Fibroblast of pulmonary artery (primary cell): ENCODE results near the gene STXBP4.

Source experiments
- DNase-seq: peaks from one replicate; pipeline ENCODE4 v3.0.0-alpha.2; 2010; ENCODE audit warnings: low read depth
- H3K4me3 ChIP-seq: replicated peaks from 2 replicates; pipeline ENCODE4 v1.5.1; 2011; ENCODE audit warnings: low read depth, mild to moderate bottlenecking, control low read depth, low read length, moderate library complexity
- TF ChIP-seq, protein P1 (sequence below): IDR thresholded peaks from 2 replicates; pipeline ENCODE4 v1.5.1; 2011; ENCODE audit warnings: mild to moderate bottlenecking, control low read depth, low read length, inconsistent platforms; ENCODE audit errors: missing control alignments

The STXBP4 gene

DNA sequence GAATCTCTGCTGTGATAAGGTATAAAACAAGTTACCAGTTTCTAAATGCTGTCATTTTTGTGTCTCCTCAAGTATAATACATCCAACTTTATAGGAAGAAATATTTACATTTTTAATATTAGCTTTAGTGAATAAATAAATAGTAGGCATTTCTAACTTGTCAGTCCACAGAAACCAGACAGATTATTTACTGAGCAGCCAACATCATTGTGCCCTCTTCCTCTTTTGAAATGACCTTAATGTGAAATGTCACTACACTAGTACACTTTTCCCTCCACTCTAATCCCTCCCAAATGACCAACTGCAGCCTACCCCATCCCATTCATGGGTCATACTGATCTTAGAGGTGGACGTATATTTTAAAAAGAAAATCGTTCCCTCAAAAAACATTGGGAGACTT lies 9.2 kb downstream of the STXBP4 start:
- no peak overlapping the region for H3K4me3 ChIP-seq
- DNase-seq = no peak
- TF ChIP-seq, protein P1, sequence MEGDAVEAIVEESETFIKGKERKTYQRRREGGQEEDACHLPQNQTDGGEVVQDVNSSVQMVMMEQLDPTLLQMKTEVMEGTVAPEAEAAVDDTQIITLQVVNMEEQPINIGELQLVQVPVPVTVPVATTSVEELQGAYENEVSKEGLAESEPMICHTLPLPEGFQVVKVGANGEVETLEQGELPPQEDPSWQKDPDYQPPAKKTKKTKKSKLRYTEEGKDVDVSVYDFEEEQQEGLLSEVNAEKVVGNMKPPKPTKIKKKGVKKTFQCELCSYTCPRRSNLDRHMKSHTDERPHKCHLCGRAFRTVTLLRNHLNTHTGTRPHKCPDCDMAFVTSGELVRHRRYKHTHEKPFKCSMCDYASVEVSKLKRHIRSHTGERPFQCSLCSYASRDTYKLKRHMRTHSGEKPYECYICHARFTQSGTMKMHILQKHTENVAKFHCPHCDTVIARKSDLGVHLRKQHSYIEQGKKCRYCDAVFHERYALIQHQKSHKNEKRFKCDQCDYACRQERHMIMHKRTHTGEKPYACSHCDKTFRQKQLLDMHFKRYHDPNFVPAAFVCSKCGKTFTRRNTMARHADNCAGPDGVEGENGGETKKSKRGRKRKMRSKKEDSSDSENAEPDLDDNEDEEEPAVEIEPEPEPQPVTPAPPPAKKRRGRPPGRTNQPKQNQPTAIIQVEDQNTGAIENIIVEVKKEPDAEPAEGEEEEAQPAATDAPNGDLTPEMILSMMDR = no peak

DNA sequence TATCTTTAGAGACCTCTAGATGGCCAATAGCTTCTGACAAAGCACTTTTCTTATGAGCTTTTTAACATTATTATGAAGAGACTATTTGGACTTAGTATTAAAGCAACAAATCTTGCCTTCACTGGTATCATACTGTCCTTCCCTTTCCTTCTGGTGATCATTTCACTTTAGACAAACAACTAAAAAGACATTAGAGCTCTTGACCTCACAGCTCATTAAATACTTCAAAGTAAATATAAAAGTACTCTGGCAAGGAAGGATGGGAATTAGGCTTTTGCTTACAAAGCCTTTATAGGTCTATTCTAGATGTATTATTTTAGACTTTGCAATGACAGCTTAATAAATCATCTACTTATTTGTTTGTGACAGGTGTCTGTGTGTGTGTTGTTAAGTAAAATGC lies 11.1 kb downstream of the STXBP4 start:
- TF ChIP-seq, protein P1 = no peak
- no peak overlapping the region for H3K4me3 ChIP-seq
- DNase-seq = no peak

DNA sequence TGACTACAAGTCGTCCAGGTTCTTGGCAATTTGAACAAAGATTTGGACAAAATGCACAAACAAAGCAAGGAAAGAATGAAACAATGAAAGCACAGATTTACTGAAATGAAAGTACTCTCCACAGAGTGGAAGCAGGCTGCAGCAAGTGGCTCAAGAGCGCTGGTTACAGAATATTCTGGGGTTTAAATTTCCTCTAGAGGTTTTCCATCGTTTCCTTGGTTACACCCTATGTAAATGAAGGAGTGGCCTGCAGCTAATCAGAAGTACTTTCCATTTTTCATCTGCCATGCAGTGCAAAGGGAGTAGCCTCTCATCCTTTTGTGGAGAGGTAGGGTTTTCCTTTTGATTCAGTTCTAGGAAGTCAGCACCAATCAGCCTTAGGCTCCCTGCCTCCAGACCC lies 11.8 kb downstream of the STXBP4 start:
- no peak overlapping the region for H3K4me3 ChIP-seq
- DNase-seq = no peak
- TF ChIP-seq, protein P1 = no peak

DNA sequence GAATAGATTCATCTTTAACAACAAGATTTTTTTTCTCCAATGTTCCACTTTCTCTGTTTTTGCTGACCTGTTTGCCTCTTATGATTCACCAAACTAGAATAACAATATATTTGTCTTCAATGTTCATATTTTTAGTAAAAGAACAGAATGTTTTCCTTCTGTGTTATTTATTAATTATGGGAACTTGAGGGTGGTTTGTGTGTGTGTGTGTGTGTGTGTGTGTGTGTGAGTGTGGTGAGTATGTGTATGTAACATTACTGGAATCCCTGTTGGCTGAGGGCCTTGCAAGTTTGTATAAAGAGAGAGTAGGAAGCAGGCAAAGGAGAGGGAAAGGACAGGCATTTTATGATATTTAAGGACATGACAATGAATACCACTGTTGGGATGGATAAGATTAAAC lies 13.8 kb downstream of the STXBP4 start:
- TF ChIP-seq, protein P1 = no peak
- no peak overlapping the region for H3K4me3 ChIP-seq
- DNase-seq = peak; percentile 84

DNA sequence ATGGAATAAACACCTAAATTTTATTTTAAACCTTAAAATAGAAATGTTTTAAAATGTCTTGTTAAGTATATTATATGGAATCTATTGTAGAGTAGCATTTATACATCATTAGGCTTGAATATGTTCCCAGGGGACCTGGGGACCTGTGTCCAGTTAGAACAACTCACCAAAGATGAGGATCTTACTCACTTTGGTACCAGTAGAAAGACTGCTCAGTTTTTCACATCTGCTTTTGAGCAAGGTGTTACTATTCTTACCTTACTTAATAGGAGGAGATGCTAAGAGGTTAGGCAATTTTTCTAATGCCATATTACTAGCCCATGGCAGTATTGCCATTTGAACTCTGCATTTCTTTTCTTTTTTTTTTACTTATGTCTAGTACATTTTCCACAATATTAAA lies 14.7 kb downstream of the STXBP4 start:
- no peak overlapping the region for H3K4me3 ChIP-seq
- no peak for DNase-seq
- TF ChIP-seq, protein P1 = no peak

DNA sequence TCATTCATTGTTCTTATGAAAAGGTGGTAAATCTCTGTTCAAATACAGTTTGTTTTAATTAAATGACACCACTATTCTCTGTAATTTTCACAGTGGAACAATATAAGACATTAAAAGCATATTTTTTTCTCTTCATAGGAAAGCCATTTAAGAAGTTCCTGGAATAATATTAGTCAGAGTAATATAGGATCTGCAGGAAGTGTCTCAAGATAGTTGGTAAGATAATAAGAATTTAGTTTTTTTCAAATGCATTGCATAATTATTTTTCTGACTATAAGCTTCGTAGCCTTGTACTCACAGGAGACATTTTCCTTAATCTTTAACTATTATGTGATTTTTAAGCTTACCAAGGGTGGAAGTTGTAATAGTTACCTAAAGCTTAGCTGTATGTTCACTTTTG lies 16.9 kb downstream of the STXBP4 start:
- H3K4me3 ChIP-seq = no peak overlapping the region
- TF ChIP-seq, protein P1 = no peak
- DNase-seq = peak; percentile 38

DNA sequence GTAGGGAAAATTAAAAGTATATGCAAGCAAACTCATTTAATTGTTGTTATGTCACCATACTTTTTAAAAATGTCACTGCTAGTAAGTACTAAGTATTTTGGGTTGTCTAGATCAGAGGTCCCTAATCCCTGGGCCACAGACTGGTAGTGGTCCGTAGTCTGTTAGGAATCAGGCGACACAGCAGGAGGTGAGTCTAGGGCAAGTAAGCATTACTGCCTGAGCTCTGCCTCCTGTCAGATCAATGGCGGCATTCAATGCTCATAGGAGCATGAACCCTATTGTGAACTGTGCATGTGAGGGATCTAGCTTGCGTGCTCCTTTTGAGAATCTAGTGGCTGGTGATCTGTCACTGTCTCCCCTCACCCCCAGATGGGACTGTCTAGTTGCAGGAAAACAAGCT lies 21.6 kb downstream of the STXBP4 start:
- TF ChIP-seq, protein P1 = no peak
- H3K4me3 ChIP-seq = no peak overlapping the region
- no peak for DNase-seq
